Fibroblast of skin of left biceps (primary cell): ENCODE results near the gene IL11.
"Not testable (repeated sequence)": the region's sequence is repeated elsewhere in the genome, so short reads cannot be mapped to it uniquely, and the experiment has no call there.

Experiments used
- DNase-seq, 2 experiments: peaks; one replicate each; pipeline ENCODE4 v3.0.0-alpha.2; 2013; ENCODE audit warnings: low read depth in 2 of 2

The IL11 gene

DNA sequence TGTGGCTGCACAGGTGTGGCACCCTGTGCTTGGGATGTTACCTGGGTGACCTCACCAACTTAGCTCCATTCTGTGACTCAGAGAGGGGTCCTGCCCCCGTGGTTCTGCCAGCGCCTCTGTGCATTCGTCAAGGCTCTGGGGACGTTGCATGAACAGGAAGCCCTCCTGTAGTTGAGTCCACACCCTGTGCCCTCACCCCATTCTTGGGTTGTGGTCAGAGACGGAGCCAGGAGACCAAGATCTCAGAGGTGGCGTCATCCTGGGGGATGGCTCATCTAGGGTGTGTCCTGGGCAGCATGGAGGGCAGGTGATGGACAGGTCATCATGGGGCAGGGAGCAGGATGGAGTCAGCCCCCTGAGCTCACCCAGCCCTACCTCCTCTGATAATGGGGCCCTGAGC lies 18.2 kb downstream of the IL11 start:
- no peak for DNase-seq

DNA sequence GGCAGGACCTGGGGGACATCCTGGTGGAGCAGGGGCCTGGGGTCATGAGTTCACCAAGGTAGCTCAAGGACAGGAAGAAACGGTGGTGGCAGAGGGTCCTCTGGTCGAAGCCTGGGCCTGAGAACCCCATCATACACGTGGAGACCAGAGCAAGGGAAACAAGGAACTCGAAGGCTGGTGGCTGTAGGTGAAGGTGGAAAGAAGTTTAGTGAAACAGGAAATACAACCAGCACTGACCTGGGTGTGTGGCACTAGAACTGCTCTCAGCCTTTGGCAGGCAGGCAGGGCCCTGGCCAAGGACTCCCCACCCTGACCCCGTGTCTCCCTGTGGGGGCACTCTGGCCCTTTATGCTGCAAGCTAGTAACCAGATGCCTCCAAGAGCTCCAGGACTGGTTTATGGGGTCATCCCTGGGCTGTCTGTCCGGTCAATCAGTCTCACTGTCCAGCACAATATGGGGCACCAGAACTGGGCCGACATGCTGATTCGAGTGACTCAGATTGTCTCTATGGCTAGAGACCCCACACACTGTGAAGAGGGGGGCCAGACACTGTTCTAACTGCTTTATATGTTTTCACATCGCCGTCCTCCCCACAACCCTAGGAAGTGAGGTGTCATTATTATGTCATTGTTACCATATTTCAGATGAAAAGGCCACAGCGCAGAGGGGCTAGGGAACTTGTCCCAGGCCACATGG lies 19.5 kb downstream of the IL11 start:
- DNase-seq, result no peak

- no peak for DNase-seq
Observed at GRCh38 chr19:55348317-55349034, 21.8 kb downstream of the IL11 start.

GRCh38 chr19:55347442-55348009 lies 22.7 kb downstream of the IL11 start:
- DNase-seq, result no peak

DNA sequence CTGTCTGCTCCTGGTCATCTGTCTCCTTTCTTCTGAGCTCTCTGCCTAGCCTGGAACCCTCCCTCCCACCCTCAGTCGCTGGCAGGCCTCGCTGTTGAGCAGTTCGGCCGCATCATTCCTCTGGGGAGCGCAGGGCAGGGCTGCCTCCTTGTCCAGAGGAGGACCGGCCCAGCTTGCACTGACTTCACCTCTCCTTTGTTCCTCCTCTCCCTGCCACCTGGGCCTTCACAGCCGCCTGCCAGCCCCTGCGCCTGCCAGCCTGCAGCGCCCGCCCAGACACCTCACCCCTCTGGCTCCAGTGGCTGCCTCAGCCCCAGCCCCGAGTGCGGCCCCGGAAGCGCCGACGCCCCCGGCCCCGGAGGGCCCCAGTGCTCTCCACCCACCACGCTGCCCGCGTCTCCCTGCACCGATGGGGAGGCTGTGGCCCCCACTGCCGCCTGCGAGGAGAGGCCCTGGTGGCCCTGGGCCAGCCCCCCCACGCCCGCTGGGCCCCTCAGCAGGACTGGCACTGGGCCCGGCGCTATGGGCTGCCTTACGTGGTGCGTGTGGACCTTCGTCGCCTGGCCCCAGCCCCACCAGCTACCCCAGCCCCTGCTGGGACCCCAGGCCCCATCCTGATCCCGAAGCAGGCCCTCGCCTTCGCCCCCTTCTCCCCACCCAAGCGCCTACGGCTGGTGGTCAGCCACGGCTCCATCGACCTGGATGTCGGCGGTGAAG lies 23.4 kb downstream of the IL11 start:
- DNase-seq, result no peak

DNA sequence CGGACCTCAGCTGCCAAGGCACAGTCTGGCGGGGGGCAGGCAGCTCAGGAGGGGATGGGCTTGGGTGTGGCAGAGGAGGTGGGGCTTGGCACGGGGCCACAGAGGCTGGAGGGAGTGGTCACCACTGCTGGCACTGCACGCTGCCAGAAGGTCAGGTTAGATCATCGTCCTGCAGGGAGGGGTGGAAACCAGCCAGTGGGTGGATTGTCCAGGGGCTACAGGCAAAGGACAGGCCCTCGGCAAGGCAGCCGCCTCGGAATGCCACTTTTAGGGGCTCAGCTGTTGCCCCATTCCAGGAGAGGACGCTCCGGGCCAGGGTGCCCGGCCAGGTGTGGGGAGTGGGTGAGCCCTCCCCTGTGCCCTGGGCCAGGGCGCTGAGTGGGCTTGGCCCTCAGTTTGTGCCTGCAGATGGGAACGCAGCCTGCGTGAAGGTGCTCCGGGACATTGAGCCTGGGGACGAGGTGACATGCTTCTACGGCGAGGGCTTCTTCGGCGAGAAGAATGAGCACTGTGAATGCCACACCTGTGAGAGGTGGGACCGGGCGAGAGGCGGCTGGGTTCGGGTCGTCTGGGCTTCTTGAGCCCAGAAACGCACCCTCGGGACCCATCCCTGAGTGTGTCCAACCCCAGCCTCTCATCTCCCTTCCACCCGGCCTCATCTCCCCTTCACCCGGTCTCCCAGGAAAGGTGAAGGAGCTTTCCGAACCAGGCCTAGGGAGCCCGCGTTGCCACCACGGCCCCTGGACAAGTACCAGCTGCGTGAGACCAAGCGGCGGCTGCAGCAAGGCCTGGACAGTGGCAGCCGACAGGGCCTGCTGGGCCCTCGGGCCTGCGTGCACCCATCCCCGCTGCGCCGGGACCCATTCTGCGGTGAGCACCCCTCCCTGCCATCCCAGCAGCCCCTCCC lies 24.2 kb downstream of the IL11 start:
- DNase-seq, result no peak

- DNase-seq, result no peak
Observed at GRCh38 chr19:55345101-55345817, 25.0 kb downstream of the IL11 start.

- DNase-seq, result no peak
Observed at GRCh38 chr19:55344444-55344843, 25.8 kb downstream of the IL11 start.

DNA sequence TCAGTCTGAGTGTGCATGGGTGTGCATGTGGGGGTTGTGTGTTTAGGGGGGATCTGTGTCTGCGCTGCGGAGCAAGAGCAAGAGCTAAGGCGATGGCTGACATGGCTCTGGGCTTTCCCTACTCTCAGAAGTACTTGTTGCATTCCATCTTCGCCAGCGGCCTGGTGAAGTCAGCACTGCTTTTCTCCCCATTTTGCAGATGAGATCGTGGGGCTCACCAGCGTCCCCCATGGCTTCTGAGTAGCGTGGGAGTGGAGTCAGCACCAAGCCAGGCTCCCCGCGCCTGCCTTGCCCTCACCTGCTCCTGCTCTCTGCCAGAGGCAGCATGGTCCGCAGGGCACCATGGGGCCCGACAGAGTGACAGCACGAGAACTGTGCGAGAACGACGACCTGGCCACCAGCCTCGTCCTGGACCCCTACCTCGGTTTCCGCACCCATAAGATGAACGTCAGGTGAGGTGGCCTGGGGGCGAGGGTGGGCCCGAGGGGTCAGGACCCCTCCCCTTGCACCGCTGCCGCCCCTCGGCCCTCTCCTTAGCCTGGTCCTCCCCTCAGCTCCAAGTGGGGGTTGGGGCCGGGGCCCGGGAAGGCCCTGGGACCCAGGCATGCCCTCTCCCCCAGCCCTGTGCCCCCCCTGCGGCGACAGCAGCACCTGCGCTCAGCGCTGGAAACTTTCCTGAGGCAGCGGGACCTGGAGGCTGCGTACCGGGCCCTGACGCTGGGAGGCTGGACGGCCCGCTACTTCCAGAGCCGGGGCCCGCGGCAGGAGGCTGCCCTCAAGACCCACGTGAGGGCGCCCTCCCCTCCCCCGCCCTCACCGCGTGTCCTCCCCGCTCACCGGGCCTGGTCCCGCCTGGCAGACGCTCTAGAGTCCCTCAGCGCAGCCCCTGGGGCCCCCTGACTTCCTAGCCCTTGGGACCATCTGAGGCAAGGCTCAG lies 28.4 kb downstream of the IL11 start:
- no peak for DNase-seq

- DNase-seq, result no peak
Observed at GRCh38 chr19:55341171-55341588, 29.1 kb downstream of the IL11 start.

GRCh38 chr19:55340784-55341147 lies 29.5 kb downstream of the IL11 start:
- DNase-seq, result no peak

DNA sequence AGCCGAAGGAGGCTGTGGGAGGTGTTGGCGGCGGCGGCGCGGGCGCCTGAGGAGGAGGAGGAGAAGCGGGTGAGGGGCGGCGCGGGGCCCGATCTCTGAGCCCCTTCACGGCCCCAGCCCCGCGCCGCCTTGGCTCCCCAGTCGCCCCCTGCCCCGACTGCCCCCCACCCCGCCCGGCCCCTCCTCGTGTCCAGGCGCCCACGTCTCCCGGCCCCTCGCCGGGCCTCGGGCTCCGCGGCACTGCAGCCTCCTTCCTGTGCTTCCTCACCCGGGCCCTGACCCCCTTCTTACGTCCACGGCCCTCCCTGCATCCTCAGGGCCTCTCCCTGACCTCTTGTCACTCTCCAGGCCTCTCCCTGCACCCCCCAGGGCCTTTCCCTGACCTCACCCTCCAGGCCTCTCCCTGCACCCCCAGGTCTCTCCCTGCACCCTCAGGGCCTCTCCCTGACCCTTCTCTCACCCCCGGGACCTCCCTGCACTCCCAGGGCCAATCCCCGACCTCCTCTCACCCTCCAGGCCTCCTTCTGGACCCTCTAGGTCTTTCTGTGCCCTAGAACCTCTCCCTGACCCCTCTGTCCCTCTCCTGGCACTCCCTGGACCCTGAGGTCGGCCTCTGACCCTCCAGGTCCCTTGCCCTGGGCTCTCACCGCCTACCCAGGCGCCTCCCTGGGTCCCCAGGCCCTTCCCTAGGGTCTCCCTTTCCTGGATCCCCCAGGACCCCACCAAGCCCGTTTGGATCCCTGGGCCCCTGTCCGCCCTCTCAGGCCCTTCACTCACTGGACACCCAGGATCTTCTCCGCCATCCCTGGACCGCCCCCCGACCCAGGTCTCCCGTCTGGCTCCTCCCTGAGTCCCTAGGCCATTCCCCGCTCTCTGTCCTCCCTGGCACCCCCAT lies 30.1 kb downstream of the IL11 start:
- DNase-seq, result no peak

DNA sequence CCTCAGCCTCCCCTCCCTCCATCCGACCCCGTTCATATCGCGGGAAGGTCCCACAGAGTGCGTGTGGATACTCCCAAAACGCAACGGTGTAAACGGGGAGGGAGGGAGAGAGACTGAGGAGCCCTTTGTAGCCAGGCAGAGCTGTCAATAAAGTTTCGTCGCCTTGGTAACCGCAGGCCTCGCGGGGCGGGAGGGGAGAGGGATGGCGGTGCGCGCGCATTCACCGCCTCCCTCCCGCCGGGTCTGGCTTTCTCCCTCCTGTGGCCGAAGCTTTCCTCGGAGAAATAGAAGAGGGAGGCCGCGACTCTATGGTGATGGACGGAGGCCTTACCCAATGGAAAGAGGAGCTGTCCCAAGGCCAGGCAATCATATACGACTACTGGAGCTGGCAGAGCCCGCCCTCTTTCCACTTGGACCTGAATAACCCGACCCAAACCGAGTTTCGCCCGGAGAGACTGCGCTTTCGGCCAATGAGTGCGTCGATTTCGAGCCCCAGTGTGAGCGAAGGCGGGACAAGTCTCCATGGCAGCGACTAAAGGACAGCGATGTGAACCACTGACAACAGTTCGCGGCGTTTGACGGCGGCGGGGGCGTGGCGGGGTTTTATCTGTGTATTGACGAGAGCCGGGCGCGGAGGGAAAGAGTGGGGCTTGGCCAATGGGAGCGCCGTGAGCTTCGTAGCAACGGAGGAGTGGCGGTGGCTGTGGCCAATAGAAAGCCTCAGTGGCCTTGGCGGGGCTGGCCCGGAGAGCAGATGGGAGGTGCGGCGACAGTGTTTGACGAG lies 31.0 kb downstream of the IL11 start, which contains the start of gene KMT5C:
TSS of gene KMT5C (plus strand) at position 772 of the 784 bp plus-strand sequence. CDS start 2,061 bp downstream, outside the sequence.
- peak; percentile 100 for DNase-seq

DNA sequence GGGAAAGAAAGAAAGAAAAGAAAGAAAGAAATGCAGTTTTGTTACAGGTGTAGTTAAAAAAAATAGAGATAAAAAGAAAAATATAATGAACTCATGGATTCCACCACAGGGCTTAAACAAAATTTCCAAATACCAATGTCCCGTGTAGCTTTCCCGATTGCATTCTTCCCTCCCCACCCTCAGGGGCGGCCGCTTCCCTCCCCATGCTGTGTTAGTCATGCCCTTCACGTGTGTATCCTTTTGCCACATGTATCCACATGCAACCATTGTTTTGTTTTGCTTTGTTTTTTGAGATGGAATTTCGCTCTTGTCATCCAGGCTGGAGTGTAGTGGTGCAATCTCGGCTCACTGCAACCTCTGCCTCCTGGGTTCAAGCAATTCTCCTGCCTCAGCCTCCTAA lies 34.2 kb downstream of the IL11 start:
- DNase-seq, result no peak

GRCh38 chr19:55333870-55334269 lies 36.4 kb downstream of the IL11 start:
- DNase-seq, result no peak

GRCh38 chr19:55329791-55330190 lies 40.5 kb downstream of the IL11 start:
- DNase-seq, result not testable (repeated sequence)

- not testable (repeated sequence) for DNase-seq
Observed at GRCh38 chr19:55328774-55329318, 41.4 kb downstream of the IL11 start.
